ENCODE measurements around the gene EGFLAM.
"Not testable (repeated sequence)": the region's sequence is repeated elsewhere in the genome, so short reads cannot be mapped to it uniquely, and the experiment has no call there.

Gene EGFLAM

DNA sequence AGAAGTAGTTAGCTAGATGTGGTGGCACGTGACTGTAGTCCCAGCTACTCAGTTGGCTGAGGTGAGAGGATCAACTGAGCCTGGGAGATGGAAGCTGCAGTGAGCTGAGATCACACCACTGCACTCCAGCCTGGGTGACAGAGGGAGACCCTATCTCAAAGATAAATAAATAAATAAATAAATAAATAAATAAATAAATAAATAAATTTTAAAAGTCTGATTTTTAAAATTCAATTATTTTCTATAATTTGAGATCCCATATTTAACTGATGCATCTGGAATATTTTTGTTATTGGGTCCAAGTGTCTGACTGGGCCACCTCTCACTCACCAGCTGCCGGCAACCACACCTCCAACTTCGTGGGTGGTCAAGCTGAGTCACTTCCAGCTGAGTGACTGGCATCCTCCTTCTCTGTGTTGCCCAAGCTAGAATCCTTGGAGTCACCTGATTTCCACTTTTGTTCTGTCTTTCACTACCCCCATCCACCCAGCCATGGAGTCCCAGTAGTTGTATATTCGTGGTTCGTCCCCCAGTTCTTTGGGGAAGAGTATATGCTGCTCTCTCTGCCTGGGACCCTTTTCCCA is 70.9 kb downstream of the EGFLAM start:
- no peak for DNase-seq (ENCODE audit: low read depth in 3 of 3, low spot score in 1 of 3)

DNA sequence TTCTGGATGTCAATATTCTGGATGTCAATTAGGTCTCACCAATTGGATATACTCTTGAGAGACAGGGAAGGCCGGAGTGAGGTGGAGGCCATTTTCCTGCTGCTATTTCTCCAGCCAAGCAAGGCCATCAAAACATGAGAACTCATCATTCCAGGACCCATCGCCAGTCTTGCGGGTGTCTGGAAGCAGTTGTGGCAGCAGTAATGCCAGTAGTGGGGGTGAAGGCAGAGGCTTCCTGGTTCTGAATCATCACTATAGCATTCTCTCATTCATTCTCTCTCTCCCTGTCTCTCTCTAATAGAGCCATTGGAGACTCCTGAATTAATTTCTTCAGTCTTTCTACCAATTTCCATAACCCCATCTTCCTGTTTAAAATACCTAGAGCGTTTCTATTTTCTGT is 71.8 kb downstream of the EGFLAM start:
- no peak for DNase-seq (ENCODE audit: low read depth in 3 of 3, low spot score in 1 of 3)

- no peak for DNase-seq (ENCODE audit: low read depth in 3 of 3, low spot score in 1 of 3)
Observed at GRCh38 chr5:38331831-38332230, 73.5 kb downstream of the EGFLAM start.

GRCh38 chr5:38333181-38333580 is 74.8 kb downstream of the EGFLAM start:
- not testable (repeated sequence) for DNase-seq (ENCODE audit: low read depth in 3 of 3, low spot score in 1 of 3)

DNA sequence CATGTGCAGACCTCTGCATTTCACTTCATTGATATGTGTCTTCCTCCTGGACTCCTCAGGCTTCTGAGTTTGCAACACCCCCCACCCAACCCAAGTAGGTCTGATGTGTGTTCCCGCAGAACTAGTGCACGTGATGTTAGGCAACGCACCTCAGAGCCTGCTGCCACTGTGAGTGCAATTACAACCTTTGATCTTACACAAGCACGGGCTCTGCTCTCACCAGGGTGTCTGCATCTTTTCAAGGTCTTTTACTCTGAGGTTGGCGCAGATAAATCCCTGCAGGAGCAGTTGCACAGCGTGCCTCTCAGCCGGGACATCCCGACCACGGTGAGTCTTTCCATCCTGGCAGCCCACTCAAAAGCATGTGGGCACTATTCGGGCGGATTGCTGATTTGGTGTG is 80.1 kb downstream of the EGFLAM start:
- no peak for DNase-seq (ENCODE audit: low read depth in 3 of 3, low spot score in 1 of 3)

DNA sequence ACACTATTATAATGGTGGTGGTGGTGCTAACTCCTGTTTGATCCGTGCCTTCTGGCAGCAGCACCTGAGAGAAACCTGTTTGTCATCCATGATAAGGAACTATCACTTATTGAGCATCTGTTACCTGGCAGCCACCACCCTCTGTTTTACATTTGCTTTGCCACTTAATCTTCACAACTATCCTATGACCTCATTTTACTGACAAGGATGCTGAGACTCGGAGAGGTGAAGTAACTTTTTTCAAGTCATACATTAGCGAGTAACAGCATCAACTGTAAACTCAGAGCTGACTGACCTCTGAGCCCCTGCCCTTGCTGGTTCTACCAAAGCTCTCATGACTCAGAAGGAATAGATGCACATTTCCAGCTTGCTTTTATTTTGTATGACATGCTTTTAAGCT is 81.1 kb downstream of the EGFLAM start:
- no peak for DNase-seq (ENCODE audit: low read depth in 3 of 3, low spot score in 1 of 3)

- DNase-seq (ENCODE audit: low read depth in 3 of 3, low spot score in 1 of 3): no peak
Observed at GRCh38 chr5:38341056-38341455, 82.7 kb downstream of the EGFLAM start.

- DNase-seq (ENCODE audit: low read depth in 3 of 3, low spot score in 1 of 3): no peak
Observed at GRCh38 chr5:38341641-38342040, 83.3 kb downstream of the EGFLAM start.

GRCh38 chr5:38342261-38342660 is 83.9 kb downstream of the EGFLAM start:
- DNase-seq (ENCODE audit: low read depth in 3 of 3, low spot score in 1 of 3): no peak

GRCh38 chr5:38344891-38345290 is 86.5 kb downstream of the EGFLAM start:
- no peak for DNase-seq (ENCODE audit: low read depth in 3 of 3, low spot score in 1 of 3)

GRCh38 chr5:38346593-38346992 is 88.2 kb downstream of the EGFLAM start:
- no peak for DNase-seq (ENCODE audit: low read depth in 3 of 3, low spot score in 1 of 3)

DNA sequence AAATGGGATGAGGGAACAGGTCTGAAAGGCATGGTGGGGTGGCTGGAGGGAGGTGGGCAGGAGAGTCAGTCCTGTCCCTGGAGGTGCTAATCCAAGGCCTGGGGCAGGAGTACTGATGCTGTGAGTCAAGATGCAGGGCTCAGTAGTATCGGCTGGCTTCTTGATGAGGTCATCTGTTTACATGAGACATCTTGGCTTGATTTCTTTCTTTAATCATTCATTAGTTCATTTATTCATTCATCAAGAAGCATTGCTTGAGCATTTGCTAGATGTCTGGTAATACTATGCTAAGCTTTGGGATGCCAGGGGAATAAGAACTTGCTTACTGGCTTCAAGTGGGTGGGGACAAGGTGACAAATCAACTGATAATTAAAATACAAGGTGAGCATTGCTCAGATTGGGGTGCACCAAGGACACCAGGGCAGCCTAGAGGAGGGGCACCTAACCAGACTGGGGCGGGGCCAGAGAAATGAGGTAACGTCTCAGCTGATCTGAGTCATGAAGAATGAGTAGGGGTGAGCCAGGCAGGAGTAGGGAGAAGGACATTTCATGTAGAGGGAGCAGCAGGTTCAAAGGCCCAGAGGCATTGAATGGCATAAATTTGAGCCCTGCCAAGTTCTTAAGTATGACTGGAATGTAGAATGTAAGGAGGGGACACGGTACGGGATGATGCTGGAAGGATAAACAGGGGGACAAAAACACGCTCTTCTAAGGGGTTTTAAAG is 88.8 kb downstream of the EGFLAM start:
- DNase-seq (ENCODE audit: low read depth in 3 of 3, low spot score in 1 of 3): no peak

DNA sequence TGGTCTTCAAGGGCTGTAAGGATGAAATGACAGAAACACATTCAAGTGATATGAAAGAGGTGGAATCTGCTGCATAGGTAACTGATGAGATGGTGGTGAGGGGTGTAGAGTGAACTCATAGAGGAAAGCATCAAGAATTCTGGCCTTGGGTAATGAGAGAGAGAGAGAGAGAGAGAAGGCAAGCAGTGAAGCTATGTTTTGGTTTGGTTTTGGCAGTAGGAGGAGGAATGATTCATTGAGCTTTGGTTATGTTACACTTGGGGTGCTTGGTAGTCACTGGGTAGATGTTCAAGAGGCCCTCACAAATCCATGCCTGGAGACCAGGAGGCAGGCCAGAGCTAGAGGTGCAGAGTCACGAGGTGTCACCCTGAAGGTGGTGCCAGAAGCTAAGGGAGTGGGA is 89.5 kb downstream of the EGFLAM start:
- DNase-seq (ENCODE audit: low read depth in 3 of 3, low spot score in 1 of 3): no peak

GRCh38 chr5:38360323-38361061 is 102.1 kb downstream of the EGFLAM start:
- no peak for DNase-seq (ENCODE audit: low read depth in 3 of 3, low spot score in 1 of 3)

GRCh38 chr5:38362713-38363112 is 104.4 kb downstream of the EGFLAM start:
- no peak for DNase-seq (ENCODE audit: low read depth in 3 of 3, low spot score in 1 of 3)

DNA sequence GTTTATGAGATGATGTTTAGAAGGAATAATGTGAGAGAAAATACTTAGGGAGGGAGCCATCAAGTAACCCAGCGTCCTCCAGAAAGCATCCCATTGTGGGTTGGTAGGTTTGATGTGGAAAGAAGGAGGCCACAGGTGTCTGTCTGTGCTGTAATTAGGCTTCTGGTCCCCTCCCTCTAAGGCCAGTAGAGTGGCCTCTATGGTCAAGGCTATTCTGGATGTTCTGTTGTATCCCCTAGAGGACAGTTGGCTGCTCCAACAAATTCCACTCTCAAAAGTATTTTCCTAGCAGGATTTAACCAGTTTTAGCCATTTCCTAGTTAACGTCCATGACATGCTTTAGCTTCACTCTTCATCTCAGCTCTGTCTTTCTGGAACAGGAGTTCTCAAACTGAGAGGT is 106.5 kb downstream of the EGFLAM start:
- DNase-seq (ENCODE audit: low read depth in 3 of 3, low spot score in 1 of 3): no peak

GRCh38 chr5:38367410-38367809 is 109.1 kb downstream of the EGFLAM start:
- no peak for DNase-seq (ENCODE audit: low read depth in 3 of 3, low spot score in 1 of 3)

DNA sequence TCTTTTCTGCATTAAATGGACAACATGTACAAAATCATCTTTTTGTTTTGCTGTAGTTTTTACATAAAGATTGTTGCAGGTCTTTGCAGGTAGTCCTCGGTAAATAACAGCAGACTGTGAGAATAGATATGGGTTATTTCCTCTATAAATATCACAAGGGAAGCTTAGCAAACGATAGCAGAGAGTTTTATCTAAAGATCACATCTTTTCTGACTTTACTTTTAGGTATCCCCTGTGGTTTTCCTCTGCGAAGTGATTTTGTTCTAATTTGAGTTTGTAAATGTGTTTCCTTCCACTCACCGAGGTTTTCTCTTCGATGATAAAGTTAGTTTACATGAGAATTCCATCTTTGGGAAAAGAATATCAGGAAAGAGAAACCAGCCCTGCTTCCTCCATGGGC is 109.6 kb downstream of the EGFLAM start:
- DNase-seq (ENCODE audit: low read depth in 3 of 3, low spot score in 1 of 3): no peak

GRCh38 chr5:38369692-38370091 is 111.3 kb downstream of the EGFLAM start:
- DNase-seq (ENCODE audit: low read depth in 3 of 3, low spot score in 1 of 3): no peak

- DNase-seq (ENCODE audit: low read depth in 3 of 3, low spot score in 1 of 3): no peak
Observed at GRCh38 chr5:38370358-38371100, 112.2 kb downstream of the EGFLAM start.

DNA sequence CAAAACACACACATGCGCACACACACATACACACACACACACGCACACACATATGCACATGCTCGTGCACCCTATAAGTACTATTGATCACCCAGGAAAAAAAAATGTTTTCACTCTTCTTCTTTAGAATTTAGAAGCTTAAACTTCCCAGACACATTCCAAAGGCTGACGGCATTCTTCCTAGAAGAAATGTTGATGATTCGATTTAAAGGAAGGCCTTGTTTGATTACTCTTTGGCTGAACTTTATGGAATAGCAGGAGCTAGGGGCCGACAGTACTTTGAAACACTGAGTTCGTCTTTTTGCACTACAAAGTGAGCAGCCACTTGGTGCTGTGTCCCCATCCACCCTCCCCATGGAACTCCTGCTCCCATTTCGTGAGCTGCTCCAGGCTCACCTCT is 113.2 kb downstream of the EGFLAM start:
- no peak for DNase-seq (ENCODE audit: low read depth in 3 of 3, low spot score in 1 of 3)

DNA sequence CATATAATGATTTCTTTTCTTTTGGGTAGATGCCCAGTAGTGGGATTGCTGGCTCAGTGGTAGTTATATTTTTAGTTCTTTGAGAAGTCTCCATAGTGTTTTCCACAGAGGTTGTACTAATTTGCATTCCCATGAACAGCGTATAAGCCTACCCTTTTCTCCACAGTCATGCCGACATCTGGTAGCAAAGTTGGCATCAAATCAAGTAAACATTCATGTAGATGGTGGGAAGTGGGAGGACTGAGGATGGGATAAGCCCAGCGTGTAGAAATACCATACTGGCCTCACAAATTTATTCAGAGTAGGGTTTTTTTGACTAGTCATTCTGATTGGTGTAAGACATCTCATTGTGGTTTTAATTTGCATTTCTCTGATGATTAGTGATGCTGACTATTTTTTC is 115.4 kb downstream of the EGFLAM start:
- no peak for DNase-seq (ENCODE audit: low read depth in 3 of 3, low spot score in 1 of 3)

Data from stimulated activated CD4-positive, alpha-beta T cell treated with anti-CD3 and anti-CD28 coated beads, TNF-alpha, amount 100 ng/mL, for 1 hour (primary cell).